ENCODE results near the gene IL1RN. TPM values are rescaled to one million over a fixed set of nuclear protein-coding genes. Genes with fewer than 3 reads are reported as not detected.

Gene IL1RN
- polyA plus RNA-seq, 1 donor (not counting 4 experiments of a cell fraction or from before 2014, with no cell fraction given): 128 TPM

GRCh38 chr2:113127646-113128570 is 510 bp downstream of the IL1RN start:
- no peak overlapping the region for H3K9ac ChIP-seq (ENCODE audit: control insufficient read depth, extremely low read depth, insufficient read depth, low read length)
- no peak overlapping the region for H3K4me2 ChIP-seq (ENCODE audit: control insufficient read depth, extremely low read depth, insufficient read depth, low read depth, low read length)
- no peaks in the 10 kb centered on the region for H3K79me2 ChIP-seq (ENCODE audit: control insufficient read depth, insufficient read depth, low read length)
- H3K4me1 ChIP-seq (ENCODE audit: control insufficient read depth, extremely low read depth, insufficient read depth, low read length): peaks cover 19% of the 10 kb centered on the region
- no peaks in the 10 kb centered on the region for H3K27me3 ChIP-seq (ENCODE audit: control insufficient read depth, extremely low read depth, insufficient read depth, low read length)
- dilution Hi-C loops (cut with MboI; ENCODE audit: extremely low pct_ligation_motif_present, low sequenced_read_pairs): no loop called here
- H2AFZ ChIP-seq (ENCODE audit: control insufficient read depth, low read length): no peak overlapping the region
- no peak for DNase-seq (ENCODE audit: low read depth, low spot score)
- no peak for FAIRE-seq
- peaks cover 36 to 37% of the 10 kb centered on the region in 2 experiments for H3K36me3 ChIP-seq (ENCODE audit: control insufficient read depth in 2 of 2, extremely low read depth in 1 of 2, insufficient read depth in 2 of 2, low read length in 2 of 2)
- H3K9me1 ChIP-seq (ENCODE audit: control insufficient read depth, extremely low read depth, insufficient read depth, low read length): no peaks in the 10 kb centered on the region
- H3K9me3 ChIP-seq (ENCODE audit: control insufficient read depth, low read depth, low read length): no peaks in the 10 kb centered on the region
- no peak overlapping the region for H3K27ac ChIP-seq (ENCODE audit: control insufficient read depth, insufficient read depth, low read length)
- H4K20me1 ChIP-seq (ENCODE audit: control insufficient read depth, extremely low read depth, insufficient read depth, low read length): no peaks in the 10 kb centered on the region
- TF ChIP-seq EZH2 (IDR thresholded peaks at IDR 0.05; ENCODE audit: low read length): no peak
- no peak for TF ChIP-seq CTCF (optimal IDR thresholded peaks at IDR 0.05 in 1 of 3, IDR thresholded peaks at IDR 0.05 in 1 of 3, conservative IDR thresholded peaks at IDR 0.05 in 1 of 3; ENCODE audit: extremely low read depth in 1 of 3, insufficient read depth in 2 of 3, low read length in 3 of 3)
- H3K4me3 ChIP-seq (ENCODE audit: control insufficient read depth in 2 of 3, extremely low read depth in 1 of 3, insufficient read depth in 2 of 3, low read depth in 1 of 3, low read length in 3 of 3): no peak overlapping the region

- H3K27me3 ChIP-seq (ENCODE audit: control insufficient read depth, extremely low read depth, insufficient read depth, low read length): no peaks in the 10 kb centered on the region
- H3K9me3 ChIP-seq (ENCODE audit: control insufficient read depth, low read depth, low read length): no peaks in the 10 kb centered on the region
- H3K79me2 ChIP-seq (ENCODE audit: control insufficient read depth, insufficient read depth, low read length): no peaks in the 10 kb centered on the region
- peaks cover 22% of the 10 kb centered on the region for H3K4me1 ChIP-seq (ENCODE audit: control insufficient read depth, extremely low read depth, insufficient read depth, low read length)
- H3K4me3 ChIP-seq (ENCODE audit: control insufficient read depth in 2 of 3, extremely low read depth in 1 of 3, insufficient read depth in 2 of 3, low read depth in 1 of 3, low read length in 3 of 3): no peak overlapping the region
- dilution Hi-C loops (cut with MboI; ENCODE audit: extremely low pct_ligation_motif_present, low sequenced_read_pairs): no loop called here
- DNase-seq (ENCODE audit: low read depth, low spot score) (no peak), FAIRE-seq (no peak)
- no peak overlapping the region for H2AFZ ChIP-seq (ENCODE audit: control insufficient read depth, low read length)
- no peak overlapping the region for H3K4me2 ChIP-seq (ENCODE audit: control insufficient read depth, extremely low read depth, insufficient read depth, low read depth, low read length)
- peaks cover 37 to 38% of the 10 kb centered on the region in 2 experiments for H3K36me3 ChIP-seq (ENCODE audit: control insufficient read depth in 2 of 2, extremely low read depth in 1 of 2, insufficient read depth in 2 of 2, low read length in 2 of 2)
- no peak overlapping the region for H3K27ac ChIP-seq (ENCODE audit: control insufficient read depth, insufficient read depth, low read length)
- TF ChIP-seq EZH2 (IDR thresholded peaks at IDR 0.05; ENCODE audit: low read length): no peak
- no peak for TF ChIP-seq CTCF (optimal IDR thresholded peaks at IDR 0.05 in 1 of 3, IDR thresholded peaks at IDR 0.05 in 1 of 3, conservative IDR thresholded peaks at IDR 0.05 in 1 of 3; ENCODE audit: extremely low read depth in 1 of 3, insufficient read depth in 2 of 3, low read length in 3 of 3)
- no peaks in the 10 kb centered on the region for H4K20me1 ChIP-seq (ENCODE audit: control insufficient read depth, extremely low read depth, insufficient read depth, low read length)
- no peaks in the 10 kb centered on the region for H3K9me1 ChIP-seq (ENCODE audit: control insufficient read depth, extremely low read depth, insufficient read depth, low read length)
- no peak overlapping the region for H3K9ac ChIP-seq (ENCODE audit: control insufficient read depth, extremely low read depth, insufficient read depth, low read length)
These were observed 2.2 kb downstream of the IL1RN start for GRCh38 chr2:113129519-113130078.
